ENCODE data around the gene BACE2. TPM values are rescaled to one million over a fixed set of nuclear protein-coding genes. Genes with fewer than 3 reads are reported as not detected.

BACE2 gene
- total and polyA plus RNA-seq, 7 donors, result 5.3 to 16.0 (median 7.2) TPM

DNA sequence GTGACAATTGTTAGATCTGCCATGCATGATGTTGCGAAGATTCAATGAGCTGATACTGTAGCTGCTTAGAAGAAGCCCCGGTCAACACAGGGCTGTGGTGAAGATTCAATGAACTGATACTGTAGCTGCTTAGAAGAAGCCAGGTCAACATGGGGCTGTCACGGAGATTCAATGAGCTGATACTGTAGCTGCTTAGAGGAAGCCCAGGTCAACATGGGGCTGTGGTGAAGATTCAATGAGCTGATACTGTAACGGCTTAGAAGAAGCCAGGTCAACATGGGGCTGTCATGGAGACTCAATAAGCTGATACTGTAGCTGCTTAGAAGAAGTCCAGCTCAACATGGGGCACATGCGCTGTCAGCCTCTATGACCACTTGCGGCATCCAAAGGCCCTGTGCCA, 18.8 kb upstream of the BACE2 start:
- Histone ChIP-seq H3K4me1 (no peaks in the 10 kb centered on the region), H3K27ac (no peak overlapping the region), H3K27me3 (ENCODE audit: insufficient read depth in 3 of 3, low read length in 2 of 3) (peaks cover 0 to 6% (median 6%) of the 10 kb centered on the region in 3 donors), H3K9me3 (no peaks in the 10 kb centered on the region), H3K36me3 (ENCODE audit: insufficient read depth in 1 of 2, low read depth in 1 of 2) (no peaks in the 10 kb centered on the region), H3K4me3 (no peak overlapping the region)
- ATAC-seq (no peak), DNase-seq (no peak)
- TF ChIP-seq, protein P1, sequence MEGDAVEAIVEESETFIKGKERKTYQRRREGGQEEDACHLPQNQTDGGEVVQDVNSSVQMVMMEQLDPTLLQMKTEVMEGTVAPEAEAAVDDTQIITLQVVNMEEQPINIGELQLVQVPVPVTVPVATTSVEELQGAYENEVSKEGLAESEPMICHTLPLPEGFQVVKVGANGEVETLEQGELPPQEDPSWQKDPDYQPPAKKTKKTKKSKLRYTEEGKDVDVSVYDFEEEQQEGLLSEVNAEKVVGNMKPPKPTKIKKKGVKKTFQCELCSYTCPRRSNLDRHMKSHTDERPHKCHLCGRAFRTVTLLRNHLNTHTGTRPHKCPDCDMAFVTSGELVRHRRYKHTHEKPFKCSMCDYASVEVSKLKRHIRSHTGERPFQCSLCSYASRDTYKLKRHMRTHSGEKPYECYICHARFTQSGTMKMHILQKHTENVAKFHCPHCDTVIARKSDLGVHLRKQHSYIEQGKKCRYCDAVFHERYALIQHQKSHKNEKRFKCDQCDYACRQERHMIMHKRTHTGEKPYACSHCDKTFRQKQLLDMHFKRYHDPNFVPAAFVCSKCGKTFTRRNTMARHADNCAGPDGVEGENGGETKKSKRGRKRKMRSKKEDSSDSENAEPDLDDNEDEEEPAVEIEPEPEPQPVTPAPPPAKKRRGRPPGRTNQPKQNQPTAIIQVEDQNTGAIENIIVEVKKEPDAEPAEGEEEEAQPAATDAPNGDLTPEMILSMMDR (IDR thresholded peaks at IDR 0.05), result no peak
- 78 to 85% (median 85%) methylated on average over 6 of the region's 6 CpGs for WGBS, 3 donors
- intact Hi-C loops (cut with DNase I), result no loop called here

DNA sequence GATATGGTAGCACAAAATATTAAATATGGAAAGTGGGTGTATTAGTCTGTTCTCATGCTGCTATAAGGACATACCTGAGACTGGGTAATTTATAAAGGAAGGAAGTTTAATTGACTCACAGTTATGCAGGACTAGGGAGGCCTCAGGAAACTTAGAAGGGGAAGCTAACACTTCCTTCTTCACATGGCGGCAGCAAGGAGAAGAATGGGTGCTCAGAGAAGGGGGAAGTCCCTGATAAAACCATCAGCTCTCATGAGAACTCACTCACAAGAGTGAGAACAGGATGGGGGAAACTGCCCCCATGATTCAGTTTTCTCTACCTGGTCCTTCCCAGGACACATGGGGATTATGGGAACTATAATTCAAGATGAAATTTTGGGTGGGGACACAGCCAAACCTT, 15.8 kb upstream of the BACE2 start:
- Histone ChIP-seq H3K27me3 (ENCODE audit: insufficient read depth in 3 of 3, low read length in 2 of 3) (peaks cover 0 to 6% (median 0%) of the 10 kb centered on the region in 3 donors), H3K4me3 (no peak overlapping the region), H3K36me3 (ENCODE audit: insufficient read depth in 1 of 2, low read depth in 1 of 2) (no peaks in the 10 kb centered on the region), H3K9me3 (no peaks in the 10 kb centered on the region), H3K4me1 (no peaks in the 10 kb centered on the region), H3K27ac (no peak overlapping the region)
- 80 to 91% (median 84%) methylated on average over 1 of the region's 1 CpG for WGBS, 3 donors
- intact Hi-C loops (cut with DNase I), result no loop called here
- TF ChIP-seq, protein P1 (IDR thresholded peaks at IDR 0.05), result no peak
- ATAC-seq, result no peak
- DNase-seq, result no peak

DNA sequence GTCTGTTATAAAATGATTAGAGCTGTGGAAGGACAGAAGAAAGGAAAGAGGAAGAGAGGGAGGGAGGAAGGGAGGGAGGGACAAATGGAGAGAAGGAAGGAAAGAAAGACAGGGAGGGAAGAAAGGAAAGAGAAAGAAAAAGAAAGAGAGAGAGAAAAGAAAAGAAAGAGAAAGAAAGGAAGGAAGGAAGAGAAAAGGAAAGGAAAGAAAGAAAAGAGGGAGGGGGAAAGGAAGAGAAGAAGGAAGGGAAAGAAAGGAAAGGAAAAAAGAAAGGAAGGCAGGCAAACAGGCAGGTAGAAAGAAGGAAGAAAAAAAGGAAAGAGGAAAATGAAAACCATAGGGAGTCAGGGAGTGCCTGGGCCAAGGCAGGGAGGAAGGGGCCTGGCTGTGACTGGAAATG, 14.5 kb upstream of the BACE2 start:
- intact Hi-C loops (cut with DNase I), result no loop called here
- ATAC-seq (no peak), DNase-seq (no peak)
- H3K4me1 ChIP-seq, result no peaks in the 10 kb centered on the region
- H3K9me3 ChIP-seq, result peaks cover 7% of the 10 kb centered on the region
- H3K27me3 ChIP-seq (ENCODE audit: insufficient read depth in 3 of 3, low read length in 2 of 3), result peaks cover 0 to 6% (median 0%) of the 10 kb centered on the region in 3 donors
- no peaks in the 10 kb centered on the region for H3K36me3 ChIP-seq (ENCODE audit: insufficient read depth in 1 of 2, low read depth in 1 of 2)
- H3K4me3 ChIP-seq, result no peak overlapping the region
- H3K27ac ChIP-seq, result no peak overlapping the region
- TF ChIP-seq, protein P1 (IDR thresholded peaks at IDR 0.05), result no peak

DNA sequence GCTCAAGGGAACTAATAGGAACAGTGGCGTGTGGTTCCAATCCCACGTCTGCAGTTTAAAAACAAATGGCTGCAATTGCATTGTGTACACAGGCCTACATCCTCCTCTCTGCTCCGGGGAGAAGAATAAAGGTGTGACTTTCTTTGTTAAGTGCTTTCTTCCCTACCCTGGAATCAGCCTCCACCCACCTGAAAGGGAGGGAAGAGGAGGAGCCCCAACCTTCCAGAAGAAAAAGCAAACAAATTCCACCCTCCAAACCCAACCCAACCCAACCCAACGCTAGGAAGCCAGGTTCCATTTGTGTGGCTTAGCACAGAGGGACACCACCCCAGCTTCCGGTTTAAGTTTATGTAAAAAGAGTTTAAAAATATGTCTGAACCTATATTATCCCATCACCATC, 11.8 kb upstream of the BACE2 start:
- H3K4me3 ChIP-seq, result no peak overlapping the region
- H3K27me3 ChIP-seq (ENCODE audit: insufficient read depth in 3 of 3, low read length in 2 of 3), result peaks cover 0 to 2% (median 0%) of the 10 kb centered on the region in 3 donors
- H3K4me1 ChIP-seq, result no peaks in the 10 kb centered on the region
- TF ChIP-seq, protein P1 (IDR thresholded peaks at IDR 0.05), result no peak
- intact Hi-C loops (cut with DNase I), result no loop called here
- no peak overlapping the region for H3K27ac ChIP-seq
- DNase-seq (no peak), ATAC-seq (no peak)
- H3K36me3 ChIP-seq (ENCODE audit: insufficient read depth in 1 of 2, low read depth in 1 of 2), result no peaks in the 10 kb centered on the region
- peaks cover 7% of the 10 kb centered on the region for H3K9me3 ChIP-seq
- WGBS, 3 donors, result 55 to 74% (median 62%) methylated on average over 5 of the region's 5 CpGs

DNA sequence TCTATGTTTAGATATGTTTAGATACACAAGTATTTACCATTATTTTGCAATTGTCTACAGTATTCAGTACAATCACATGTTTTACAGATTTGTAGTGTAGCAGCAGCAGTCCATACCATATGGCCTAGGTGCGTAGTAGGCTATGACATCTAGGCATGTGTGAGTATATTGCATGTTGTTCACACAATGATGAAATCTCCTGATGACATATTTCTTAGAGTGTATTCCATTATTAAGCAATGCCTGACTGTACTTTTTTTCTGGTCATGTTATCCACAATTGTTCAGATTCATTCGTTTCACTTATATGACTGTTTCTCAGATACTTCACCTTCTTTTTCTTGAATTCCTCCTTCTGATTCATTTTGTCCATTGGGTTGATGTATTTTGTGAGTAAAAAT, 9.9 kb upstream of the BACE2 start:
- H3K4me1 ChIP-seq, result no peaks in the 10 kb centered on the region
- H3K4me3 ChIP-seq, result no peak overlapping the region
- H3K27ac ChIP-seq, result no peak overlapping the region
- no peaks in the 10 kb centered on the region for H3K36me3 ChIP-seq (ENCODE audit: insufficient read depth in 1 of 2, low read depth in 1 of 2)
- TF ChIP-seq, protein P1 (IDR thresholded peaks at IDR 0.05), result no peak
- DNase-seq (no peak), ATAC-seq (no peak)
- peaks cover 0 to 2% (median 0%) of the 10 kb centered on the region in 3 donors for H3K27me3 ChIP-seq (ENCODE audit: insufficient read depth in 3 of 3, low read length in 2 of 3)
- whole genome bisulfite sequencing, 3 donors, result 97% methylated on average over 2 of the region's 2 CpGs
- peaks cover 7% of the 10 kb centered on the region for H3K9me3 ChIP-seq
- intact Hi-C loops (cut with DNase I), result no loop called here

All from psoas muscle (tissue), 8 donors.